H4 (cell line): ENCODE data around the gene CLEC9A. TPM values are rescaled to one million over a fixed set of nuclear protein-coding genes. Genes with fewer than 3 reads are reported as not detected.
A peak's percentile ranks its signal among the peaks of the same experiment; 100 is the strongest.

Source experiments
- DNase-seq: peaks from one replicate; pipeline ENCODE4 v3.0.0-alpha.2; 2015; ENCODE audit warnings: low spot score
- total RNA-seq: library from RNA; depleted of rRNA; stranded (reverse); fragments of >200 nt; shearing (Covaris generic); gene quantifications from 2 replicates; pipeline ENCODE4 v1.2.3, GENCODE V29; 2014

CLEC9A gene
- total RNA-seq, 1 experiment from 2014 or later = not detected

GRCh38 chr12:10067264-10067663 lies 36.8 kb downstream of the CLEC9A start:
- no peak for DNase-seq

GRCh38 chr12:10067942-10068341 lies 37.5 kb downstream of the CLEC9A start:
- DNase-seq = peak; percentile 25

GRCh38 chr12:10068644-10069043 lies 38.2 kb downstream of the CLEC9A start:
- no peak for DNase-seq

GRCh38 chr12:10069099-10069498 lies 38.6 kb downstream of the CLEC9A start:
- peak; percentile 78 for DNase-seq

- no peak for DNase-seq
Observed at GRCh38 chr12:10069976-10070375, 39.5 kb downstream of the CLEC9A start.

GRCh38 chr12:10070380-10070779 lies 39.9 kb downstream of the CLEC9A start:
- DNase-seq = no peak

GRCh38 chr12:10072131-10072530 lies 41.6 kb downstream of the CLEC9A start:
- no peak for DNase-seq

- no peak for DNase-seq
Observed at GRCh38 chr12:10073261-10073660, 42.8 kb downstream of the CLEC9A start.

GRCh38 chr12:10075451-10075850 lies 45.0 kb downstream of the CLEC9A start:
- DNase-seq = no peak

GRCh38 chr12:10082117-10082874 lies 51.8 kb downstream of the CLEC9A start:
- no peak for DNase-seq

GRCh38 chr12:10084733-10085132 lies 54.3 kb downstream of the CLEC9A start:
- DNase-seq = no peak

GRCh38 chr12:10086387-10086786 lies 55.9 kb downstream of the CLEC9A start:
- no peak for DNase-seq

GRCh38 chr12:10088031-10088430 lies 57.5 kb downstream of the CLEC9A start:
- DNase-seq = no peak

- no peak for DNase-seq
Observed at GRCh38 chr12:10088955-10089900, 58.7 kb downstream of the CLEC9A start.

GRCh38 chr12:10094646-10095395 lies 64.3 kb downstream of the CLEC9A start:
- DNase-seq = no peak

- no peak for DNase-seq
Observed at GRCh38 chr12:10095971-10096370, 65.5 kb downstream of the CLEC9A start.

- DNase-seq = peak; percentile 48
Observed at GRCh38 chr12:10097521-10097920, 67.0 kb downstream of the CLEC9A start.

- DNase-seq = peak; percentile 13
Observed at GRCh38 chr12:10098791-10099190, 68.3 kb downstream of the CLEC9A start, which contains the start of gene CLEC1A. CLEC1A (minus strand) TSS chr12:10098985; CDS start chr12:10098922, 63 bp downstream.

- peak; percentile 73 for DNase-seq
Observed at GRCh38 chr12:10101042-10101579, 70.6 kb downstream of the CLEC9A start.

- peak; percentile 63 for DNase-seq
Observed at GRCh38 chr12:10101648-10102220, 71.3 kb downstream of the CLEC9A start.

- no peak for DNase-seq
Observed at GRCh38 chr12:10102322-10102721, 71.8 kb downstream of the CLEC9A start.
